SK-N-SH (cell line): ENCODE data around the gene BSG. TPM values are rescaled to one million over a fixed set of nuclear protein-coding genes. Genes with fewer than 3 reads are reported as not detected.

Source experiments
- CTCF ChIA-PET: fragments of 300-600, 350-600 bp; formaldehyde crosslinking; extraction: SDS; loops from one replicate; lab custom pipeline; 2021; lab: Yijun Ruan, JAX
- POLR2A ChIA-PET: fragments of 350-600 bp; sonication (Branson Sonifier 250); formaldehyde crosslinking; extraction: SDS; loops from one replicate; lab custom pipeline; 2020; ENCODE audit warnings: antibody characterized with exemption, inconsistent platforms; lab: Yijun Ruan, JAX
- DNase-seq: peaks from one replicate; pipeline ENCODE4 v3.0.0; 2012
- H2AFZ ChIP-seq: fragments of 200-600 bp; sonication (generic); 2 replicates; pipeline ENCODE4 v1.8.1; 2016; ENCODE audit warnings: antibody characterized with exemption, mild to moderate bottlenecking, low read depth
- H3F3A ChIP-seq: fragments of 200-600 bp; sonication (generic); replicated peaks from 2 replicates; pipeline ENCODE3; 2016; ENCODE audit warnings: antibody characterized with exemption, mild to moderate bottlenecking; ENCODE audit not compliant: insufficient read depth
- H3K27ac ChIP-seq, 2 experiments: fragments of 200-500 bp in 1 of 2; fragments of 200-600 bp in 1 of 2; sonication (Bioruptor generic) in 1 of 2; sonication (generic), shearing (Covaris generic) in 1 of 2; 2 replicates each; pipeline versions ENCODE4 v1.5.1 to v1.6.1; 2014 to 2016; ENCODE audit warnings: low read depth in 2 of 2, inconsistent platforms in 1 of 2, low read length in 1 of 2, mild to moderate bottlenecking in 1 of 2, mixed read lengths in 1 of 2
- H3K27me3 ChIP-seq: fragments of 200-600 bp; sonication (generic), shearing (Covaris generic); 2 replicates; pipeline ENCODE4 v1.6.1; 2016; ENCODE audit warnings: mixed run types; ENCODE audit not compliant: insufficient read depth
- H3K36me3 ChIP-seq, 2 experiments: fragments of 200-500 bp in 1 of 2; fragments of 200-600 bp in 1 of 2; sonication (Bioruptor generic) in 1 of 2; sonication (generic) in 1 of 2; replicated peaks in 1 of 2; 2 replicates each; pipeline versions ENCODE3 to v1.5.1; 2014 to 2016; ENCODE audit warnings: low read length in 1 of 2, mild to moderate bottlenecking in 1 of 2; ENCODE audit not compliant: insufficient read depth in 2 of 2, control insufficient read depth in 1 of 2
- H3K4me1 ChIP-seq, 2 experiments: fragments of 200-500 bp in 1 of 2; fragments of 200-600 bp in 1 of 2; sonication (Bioruptor generic) in 1 of 2; sonication (generic), shearing (Covaris generic) in 1 of 2; 2 replicates each; pipeline versions ENCODE4 v1.5.1 to v1.6.1; 2014 to 2016; ENCODE audit warnings: low read depth in 1 of 2, low read length in 1 of 2, mixed run types in 1 of 2; ENCODE audit not compliant: insufficient read depth in 2 of 2, control insufficient read depth in 1 of 2
- H3K4me2 ChIP-seq: fragments of 200-600 bp; sonication (generic), shearing (Covaris generic); 2 replicates; pipeline ENCODE4 v1.6.1; 2017; ENCODE audit warnings: mixed run types
- H3K4me3 ChIP-seq, 2 experiments: fragments of 200-500 bp in 1 of 2; fragments of 200-600 bp in 1 of 2; sonication (Bioruptor generic) in 1 of 2; sonication (generic), shearing (Covaris generic) in 1 of 2; 2 replicates each; pipeline versions ENCODE4 v1.5.1 to v1.8.1; 2014 to 2016; ENCODE audit warnings: low read depth in 2 of 2, inconsistent platforms in 1 of 2, low read length in 1 of 2, mild to moderate bottlenecking in 1 of 2, mixed read lengths in 1 of 2, moderate library complexity in 1 of 2
- H3K79me2 ChIP-seq: fragments of 200-600 bp; sonication (generic); 2 replicates; pipeline ENCODE4 v1.8.1; 2017; ENCODE audit warnings: mild to moderate bottlenecking; ENCODE audit not compliant: insufficient read depth
- H3K9ac ChIP-seq: fragments of 200-600 bp; sonication (generic); 2 replicates; pipeline ENCODE4 v1.6.1; 2017; ENCODE audit warnings: mixed run types
- H3K9me2 ChIP-seq: fragments of 200-600 bp; sonication (generic); 2 replicates; pipeline ENCODE4 v1.6.1; 2017; ENCODE audit warnings: mixed run types
- H3K9me3 ChIP-seq: fragments of 200-600 bp; sonication (generic); 2 replicates; pipeline ENCODE4 v1.6.1; 2017; ENCODE audit warnings: mixed run types, mild to moderate bottlenecking, moderate library complexity
- H4K20me1 ChIP-seq: fragments of 200-600 bp; sonication (generic); 2 replicates; pipeline ENCODE4 v1.6.1; 2017; ENCODE audit warnings: mild to moderate bottlenecking, mixed run types; ENCODE audit not compliant: insufficient read depth
- CHD2 ChIP-seq: fragments of 150-350 bp; IDR thresholded peaks from 2 replicates; pipeline ENCODE4 v1.6.1; 2018; ENCODE audit warnings: low read length; ENCODE audit not compliant: partially characterized antibody
- ELF1 ChIP-seq: IDR thresholded peaks from 2 replicates; pipeline ENCODE4 v1.4.0; 2012
- EZH2phosphoT487 ChIP-seq: fragments of 200-600 bp; sonication (generic); IDR thresholded peaks from 2 replicates; pipeline ENCODE4 v1.6.1; 2017; ENCODE audit warnings: low read depth, mixed run types, mild to moderate bottlenecking, antibody characterized with exemption, moderate library complexity, borderline replicate concordance
- FOXJ3 ChIP-seq: sonication (generic); formaldehyde crosslinking; IDR thresholded peaks from 2 replicates; pipeline ENCODE4 v1.5.1; 2020; ENCODE audit warnings: mild to moderate bottlenecking, missing genetic modification reagents
- MEF2A ChIP-seq: IDR thresholded peaks from 2 replicates; pipeline ENCODE4 v1.4.0; 2012; ENCODE audit warnings: low read depth, borderline replicate concordance
- NRF1 ChIP-seq: IDR thresholded peaks from 2 replicates; pipeline ENCODE4 v1.6.1; 2012; ENCODE audit warnings: low read depth, mild to moderate bottlenecking, low read length
- POLR2AphosphoS5 ChIP-seq: IDR thresholded peaks from 2 replicates; pipeline ENCODE4 v1.6.1; 2012; ENCODE audit warnings: low read depth, low read length
- RXRA ChIP-seq: IDR thresholded peaks from 2 replicates; pipeline ENCODE4 v1.4.0; 2012; ENCODE audit warnings: low read depth, mild to moderate bottlenecking, borderline replicate concordance
- SIN3A ChIP-seq: IDR thresholded peaks from 2 replicates; pipeline ENCODE4 v1.6.1; 2012; ENCODE audit warnings: low read depth, mild to moderate bottlenecking, low read length, moderate library complexity, borderline replicate concordance
- TEAD4 ChIP-seq: IDR thresholded peaks from 2 replicates; pipeline ENCODE4 v1.4.0; 2012; ENCODE audit warnings: mild to moderate bottlenecking, borderline replicate concordance; ENCODE audit not compliant: insufficient read depth
- YY1 ChIP-seq: IDR thresholded peaks from 2 replicates; pipeline ENCODE4 v1.4.0; 2012; ENCODE audit warnings: low read depth, mild to moderate bottlenecking
- WGBS: methylation state at CpG from one replicate; pipeline ENCODE4 v1.1.6; 2017; ENCODE audit warnings: low lambda C conversion rate; 5-methylcytosine and 5-hydroxymethylcytosine counted together
- polyA plus RNA-seq, 3 experiments: library from polyadenylated mRNA; depleted of rRNA; stranded (reverse); fragments of >200 nt; gene quantifications; 2 replicates each; pipeline ENCODE4 v1.2.3, GENCODE V29; 2012
- TF ChIP-seq, protein P1 (sequence below): fragments of 150-350 bp; IDR thresholded peaks from 2 replicates; pipeline ENCODE4 v1.6.1; 2017; ENCODE audit warnings: antibody characterized with exemption, low read length, low read depth, borderline replicate concordance
- TF ChIP-seq, protein P2 (sequence below): IDR thresholded peaks from 2 replicates; pipeline ENCODE4 v1.4.0; 2012; ENCODE audit warnings: low read depth, borderline replicate concordance
- TF ChIP-seq, protein P3 (sequence below): fragments of 150-350 bp; IDR thresholded peaks from 2 replicates; pipeline ENCODE4 v1.6.1; 2016; ENCODE audit warnings: mild to moderate bottlenecking, low read depth, low read length

Gene BSG
- polyA plus RNA-seq, 1 of the 3 experiments (the other 2 are of a cell fraction), result 835 TPM

DNA sequence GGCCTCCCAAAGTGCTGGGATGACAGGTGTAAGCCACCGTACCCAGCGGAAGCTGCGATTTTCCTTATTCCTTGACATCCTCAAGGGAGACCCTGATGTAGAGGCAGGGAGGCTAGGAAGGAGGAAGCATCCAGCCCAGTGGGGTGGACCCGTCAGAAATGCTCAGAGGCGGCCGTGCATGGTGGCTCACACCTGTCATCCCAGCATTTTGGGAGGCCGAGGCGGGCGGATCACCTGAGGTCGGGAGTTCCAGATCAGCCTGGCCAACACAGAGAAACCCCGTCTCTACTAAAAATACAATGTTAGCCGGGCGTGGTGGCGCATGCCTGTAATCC lies 17.0 kb upstream of the BSG start:
- Histone ChIP-seq H3K27me3 (no peaks in the 10 kb centered on the region), H3K36me3 (no peaks in the 10 kb centered on the region), H3K4me3 (no peak overlapping the region), H3K4me1 (peaks cover 0 to 4% of the 10 kb centered on the region in 2 experiments; a peak in 1 of 4 replicates), H3K9ac (no peak overlapping the region), H3K9me3 (no peaks in the 10 kb centered on the region), H3K27ac (no peak overlapping the region), H3K4me2 (no peak overlapping the region), H3K79me2 (no peaks in the 10 kb centered on the region), H3F3A (no peaks in the 10 kb centered on the region), H2AFZ (no peak overlapping the region), H3K9me2 (no peaks in the 10 kb centered on the region), H4K20me1 (no peaks in the 10 kb centered on the region)
- ChIA-PET CTCF (interaction anchor here (1.2 kb wide), 1 partner anchor 9 kb away, joined by 3 read pairs; no protein-coding TSS in a partner anchor), POLR2A (interaction anchor here (1.4 kb wide), 1 partner anchor 24 kb away, joined by 5 read pairs; the partner anchor contains the start of gene CDC34)
- no peak for TF ChIP-seq NRF1
- TF ChIP-seq TEAD4, result no peak
- no peak for TF ChIP-seq SIN3A
- no peak for TF ChIP-seq ELF1
- TF ChIP-seq RXRA, result no peak
- TF ChIP-seq, protein P1, sequence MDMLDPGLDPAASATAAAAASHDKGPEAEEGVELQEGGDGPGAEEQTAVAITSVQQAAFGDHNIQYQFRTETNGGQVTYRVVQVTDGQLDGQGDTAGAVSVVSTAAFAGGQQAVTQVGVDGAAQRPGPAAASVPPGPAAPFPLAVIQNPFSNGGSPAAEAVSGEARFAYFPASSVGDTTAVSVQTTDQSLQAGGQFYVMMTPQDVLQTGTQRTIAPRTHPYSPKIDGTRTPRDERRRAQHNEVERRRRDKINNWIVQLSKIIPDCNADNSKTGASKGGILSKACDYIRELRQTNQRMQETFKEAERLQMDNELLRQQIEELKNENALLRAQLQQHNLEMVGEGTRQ, result no peak
- no peak for TF ChIP-seq YY1
- TF ChIP-seq, protein P2, sequence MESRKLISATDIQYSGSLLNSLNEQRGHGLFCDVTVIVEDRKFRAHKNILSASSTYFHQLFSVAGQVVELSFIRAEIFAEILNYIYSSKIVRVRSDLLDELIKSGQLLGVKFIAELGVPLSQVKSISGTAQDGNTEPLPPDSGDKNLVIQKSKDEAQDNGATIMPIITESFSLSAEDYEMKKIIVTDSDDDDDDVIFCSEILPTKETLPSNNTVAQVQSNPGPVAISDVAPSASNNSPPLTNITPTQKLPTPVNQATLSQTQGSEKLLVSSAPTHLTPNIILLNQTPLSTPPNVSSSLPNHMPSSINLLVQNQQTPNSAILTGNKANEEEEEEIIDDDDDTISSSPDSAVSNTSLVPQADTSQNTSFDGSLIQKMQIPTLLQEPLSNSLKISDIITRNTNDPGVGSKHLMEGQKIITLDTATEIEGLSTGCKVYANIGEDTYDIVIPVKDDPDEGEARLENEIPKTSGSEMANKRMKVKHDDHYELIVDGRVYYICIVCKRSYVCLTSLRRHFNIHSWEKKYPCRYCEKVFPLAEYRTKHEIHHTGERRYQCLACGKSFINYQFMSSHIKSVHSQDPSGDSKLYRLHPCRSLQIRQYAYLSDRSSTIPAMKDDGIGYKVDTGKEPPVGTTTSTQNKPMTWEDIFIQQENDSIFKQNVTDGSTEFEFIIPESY, result no peak
- TF ChIP-seq, protein P3, sequence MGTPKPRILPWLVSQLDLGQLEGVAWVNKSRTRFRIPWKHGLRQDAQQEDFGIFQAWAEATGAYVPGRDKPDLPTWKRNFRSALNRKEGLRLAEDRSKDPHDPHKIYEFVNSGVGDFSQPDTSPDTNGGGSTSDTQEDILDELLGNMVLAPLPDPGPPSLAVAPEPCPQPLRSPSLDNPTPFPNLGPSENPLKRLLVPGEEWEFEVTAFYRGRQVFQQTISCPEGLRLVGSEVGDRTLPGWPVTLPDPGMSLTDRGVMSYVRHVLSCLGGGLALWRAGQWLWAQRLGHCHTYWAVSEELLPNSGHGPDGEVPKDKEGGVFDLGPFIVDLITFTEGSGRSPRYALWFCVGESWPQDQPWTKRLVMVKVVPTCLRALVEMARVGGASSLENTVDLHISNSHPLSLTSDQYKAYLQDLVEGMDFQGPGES, result no peak
- TF ChIP-seq MEF2A, result no peak
- no peak for TF ChIP-seq EZH2phosphoT487
- TF ChIP-seq FOXJ3 (CRISPR knock-in tag), result no peak
- no peak for TF ChIP-seq POLR2AphosphoS5
- no peak for TF ChIP-seq CHD2
- WGBS, result 91% methylated on average over 9 of the region's 14 CpGs
- DNase-seq, result no peak
